PC-9 (cell line): Measurements from ENCODE around the gene KCNH2. TPM values are rescaled to one million over a fixed set of nuclear protein-coding genes. Genes with fewer than 3 reads are reported as not detected.
"Not testable (repeated sequence)": the region's sequence is repeated elsewhere in the genome, so short reads cannot be mapped to it uniquely, and the experiment has no call there.

ENCODE experiments used
- BruUV-seq: library from RNA; stranded (reverse); fragments of 400-500 nt; replicated peaks from 2 replicates; lab custom pipeline; 2021; lab: Mats Ljungman, UMichigan
- CTCF ChIA-PET: fragments of 300-600 bp; sonication (Branson Sonifier 250); formaldehyde crosslinking; loops from one replicate; lab custom pipeline; 2022; ENCODE audit warnings: antibody characterized with exemption; lab: Charles Lee
- POLR2A ChIA-PET: fragments of 300-600 bp; sonication (Branson Sonifier 250); formaldehyde crosslinking; loops from one replicate; lab custom pipeline; 2022; ENCODE audit warnings: antibody characterized with exemption; ENCODE audit not compliant: unreplicated experiment; lab: Charles Lee
- DNase-seq, 2 experiments: peaks; one replicate each; pipeline versions ENCODE4 v3.0.0 to v3.0.0-alpha.2; 2015 to 2022; ENCODE audit warnings: mixed read lengths in 1 of 2
- H2AFZ ChIP-seq: fragments of 200-600 bp; sonication (generic); 2 replicates; pipeline ENCODE4 v1.8.1; 2017; ENCODE audit warnings: antibody characterized with exemption
- H3F3A ChIP-seq: fragments of 200-600 bp; sonication (generic); 2 replicates; pipeline ENCODE4 v1.8.1; 2017; ENCODE audit warnings: antibody characterized with exemption, mild to moderate bottlenecking, low read depth; ENCODE audit not compliant: insufficient read depth
- H3K27ac ChIP-seq: fragments of 200-600 bp; sonication (generic); 2 replicates; pipeline ENCODE4 v1.6.1; 2016; ENCODE audit warnings: mixed run types
- H3K27me3 ChIP-seq: fragments of 200-600 bp; sonication (generic); 2 replicates; pipeline ENCODE4 v1.6.1; 2016; ENCODE audit warnings: low read depth, mixed run types; ENCODE audit not compliant: insufficient read depth
- H3K36me3 ChIP-seq: fragments of 200-600 bp; sonication (generic); 2 replicates; pipeline ENCODE4 v1.6.1; 2016; ENCODE audit warnings: low read depth, mixed run types
- H3K4me1 ChIP-seq: fragments of 200-600 bp; sonication (generic); replicated peaks from 2 replicates; pipeline ENCODE4 v1.6.1; 2016; ENCODE audit warnings: mixed run types; ENCODE audit not compliant: insufficient read depth
- H3K4me2 ChIP-seq: fragments of 200-600 bp; sonication (generic); 2 replicates; pipeline ENCODE4 v1.6.1; 2017; ENCODE audit warnings: mixed run types
- H3K4me3 ChIP-seq: fragments of 200-600 bp; sonication (generic); 2 replicates; pipeline ENCODE4 v1.6.1; 2016; ENCODE audit warnings: mixed run types
- H3K79me2 ChIP-seq: fragments of 200-600 bp; sonication (generic); 2 replicates; pipeline ENCODE4 v1.6.1; 2017; ENCODE audit warnings: low read depth, mixed run types
- H3K9me2 ChIP-seq: fragments of 200-600 bp; sonication (generic); 2 replicates; pipeline ENCODE4 v1.8.1; 2017; ENCODE audit warnings: mild to moderate bottlenecking; ENCODE audit not compliant: insufficient read depth
- H3K9me3 ChIP-seq: fragments of 200-600 bp; sonication (generic); 2 replicates; pipeline ENCODE4 v1.8.1; 2016; ENCODE audit warnings: low read depth; ENCODE audit not compliant: insufficient read depth
- H4K20me1 ChIP-seq: fragments of 200-600 bp; sonication (generic); 2 replicates; pipeline ENCODE4 v1.8.1; 2017; ENCODE audit not compliant: insufficient read depth
- CTCF ChIP-seq: fragments of 200-600 bp; sonication (generic); conservative IDR thresholded peaks from 2 replicates; pipeline ENCODE4 v1.6.1; 2017; ENCODE audit warnings: mixed run types, antibody characterized with exemption, mild to moderate bottlenecking, moderate library complexity
- EZH2 ChIP-seq: fragments of 200-600 bp; sonication (generic); IDR thresholded peaks from 2 replicates; pipeline ENCODE4 v1.8.0; 2017; ENCODE audit warnings: antibody characterized with exemption, low read depth
- intact Hi-C: fragments of 100-400 bp; cut with micrococcal nuclease; formaldehyde crosslinking; loops from one replicate; pipeline ENCODE4 v1.10.0; 2022; ENCODE audit not compliant: unreplicated experiment
- total RNA-seq: library from RNA; stranded (reverse); gene quantifications from 2 replicates; pipeline ENCODE4 v1.2.3, GENCODE V29; 2021

KCNH2 gene
- total RNA-seq, 1 experiment from 2014 or later = 1.5 TPM

- Histone ChIP-seq H3K9me3 (no peaks in the 10 kb centered on the region), H3K4me2 (peak overlapping the region; percentile 18; the same call in 1 of the 2 replicates), H3F3A (peaks cover 11% of the 10 kb centered on the region), H4K20me1 (no peaks in the 10 kb centered on the region), H3K36me3 (no peaks in the 10 kb centered on the region), H3K4me3 (no peak overlapping the region), H3K79me2 (no peaks in the 10 kb centered on the region), H3K9me2 (no peaks in the 10 kb centered on the region), H3K27me3 (no peaks in the 10 kb centered on the region), H3K27ac (peak overlapping the region; percentile 31), H3K4me1 (peaks cover 25% of the 10 kb centered on the region), H2AFZ (no peak overlapping the region)
- ChIA-PET CTCF (interaction anchor here (0.6 kb wide), 1 partner anchor 12 kb away, joined by 3 read pairs; the partner anchor contains the start of gene ATG9B), POLR2A (no interaction called here)
- no TSS peak for BruUV-seq
- TF ChIP-seq EZH2 = no peak
- peak in 1 of 2 experiments; percentile 55 for DNase-seq
- intact Hi-C loops = no loop called here
These were observed 34.0 kb upstream of the KCNH2 start for GRCh38 chr7:151012031-151012692.

- BruUV-seq, H3K36me3 ChIP-seq, H3K9me2 ChIP-seq, intact Hi-C loops, H3K4me3 ChIP-seq, H3K79me2 ChIP-seq, H4K20me1 ChIP-seq, DNase-seq, H2AFZ ChIP-seq, H3K9me3 ChIP-seq, H3K27me3 ChIP-seq: not testable (repeated sequence)
- POLR2A ChIA-PET = interaction anchor here (0.6 kb wide), 1 partner anchor 94 kb away, joined by 27 read pairs; no protein-coding TSS in a partner anchor
- peaks cover 11% of the 10 kb centered on the region for H3F3A ChIP-seq
- H3K4me1 ChIP-seq = peaks cover 26% of the 10 kb centered on the region
- CTCF ChIA-PET = interaction anchor here (0.6 kb wide), 1 partner anchor 303 kb away, joined by 8 read pairs; no protein-coding TSS in a partner anchor
- H3K27ac ChIP-seq = peak overlapping the region; percentile 31; the same call in 1 of the 2 replicates
- peak overlapping the region; percentile 18; the same call in 1 of the 2 replicates for H3K4me2 ChIP-seq
These were observed 33.5 kb upstream of the KCNH2 start for GRCh38 chr7:151011616-151012015.

GRCh38 chr7:151011097-151011409, 32.9 kb upstream of the KCNH2 start:
- H2AFZ ChIP-seq = no peak overlapping the region

More at GRCh38 chr7:151011097-151011409, 32.9 kb upstream of the KCNH2 start:
- TF ChIP-seq EZH2 (no peak), CTCF (no peak)
- ChIA-PET CTCF (interaction anchor here (0.5 to 0.6 kb wide), 2 partner anchors 74 to 304 kb away, joined by 8 to 11 read pairs; no protein-coding TSS in a partner anchor), POLR2A (interaction anchor here (0.6 kb wide), 1 partner anchor 94 kb away, joined by 27 read pairs; no protein-coding TSS in a partner anchor)
- no peak overlapping the region for H3K4me3 ChIP-seq
- H3K4me1 ChIP-seq = peaks cover 26% of the 10 kb centered on the region
- H3F3A ChIP-seq = peaks cover 11% of the 10 kb centered on the region
- no TSS peak for BruUV-seq
- no peaks in the 10 kb centered on the region for H3K36me3 ChIP-seq
- H4K20me1 ChIP-seq = no peaks in the 10 kb centered on the region
- H3K27ac ChIP-seq = no peak overlapping the region
- no peaks in the 10 kb centered on the region for H3K9me3 ChIP-seq
- H3K27me3 ChIP-seq = no peaks in the 10 kb centered on the region
- intact Hi-C loops = no loop called here
- H3K4me2 ChIP-seq = no peak overlapping the region
- H3K9me2 ChIP-seq = no peaks in the 10 kb centered on the region
- no peaks in the 10 kb centered on the region for H3K79me2 ChIP-seq
- no peak for DNase-seq
